Spinal cord (tissue), 10 donors: Measurements from ENCODE around the gene EPB41L1. TPM values are rescaled to one million over a fixed set of nuclear protein-coding genes. Genes with fewer than 3 reads are reported as not detected.
A peak's percentile ranks its signal among the peaks of the same experiment; 100 is the strongest.

Source experiments
- DNase-seq, 6 donors: peaks; one replicate each; pipeline versions ENCODE4 v3.0.0 to v3.0.0-alpha.2; 2013 to 2015; ENCODE audit warnings: low spot score in 6 of 6, low read depth in 4 of 6
- H3K27ac ChIP-seq: one replicate; pipeline ENCODE4 v1.5.1; 2013; ENCODE audit warnings: low read depth, low read length, control low read depth
- H3K27me3 ChIP-seq: one replicate; pipeline ENCODE4 v1.6.1; 2013; ENCODE audit warnings: low read length; ENCODE audit not compliant: control insufficient read depth, insufficient read depth
- H3K36me3 ChIP-seq: one replicate; pipeline ENCODE4 v1.6.1; 2013; ENCODE audit warnings: low read length; ENCODE audit not compliant: control insufficient read depth, insufficient read depth
- H3K4me1 ChIP-seq: one replicate; pipeline ENCODE4 v1.6.1; 2013; ENCODE audit warnings: low read length; ENCODE audit not compliant: control insufficient read depth, insufficient read depth
- H3K4me3 ChIP-seq: one replicate; pipeline ENCODE4 v1.5.1; 2013; ENCODE audit warnings: low read depth, low read length, control low read depth
- H3K9me3 ChIP-seq: one replicate; pipeline ENCODE4 v1.6.1; 2013; ENCODE audit warnings: low read length; ENCODE audit not compliant: control insufficient read depth, insufficient read depth
- WGBS: methylation state at CpG from one replicate; pipeline ENCODE4 v1.1.5; 2013; ENCODE audit warnings: missing lambda C conversion rate; ENCODE audit not compliant: insufficient coverage; 5-methylcytosine and 5-hydroxymethylcytosine counted together
- polyA plus RNA-seq, 2 donors: library from polyadenylated mRNA; unstranded; fragments of 120-200 nt; gene quantifications; one replicate each; pipeline ENCODE4 v1.2.1, GENCODE V29; 2013; ENCODE audit not compliant: insufficient read length in 2 of 2
- total RNA-seq, 2 donors: library from RNA; depleted of rRNA in 1 of 2; stranded (reverse); fragments of 120-200 nt in 1 of 2; fragments of >200 nt in 1 of 2; gene quantifications; one replicate each; pipeline versions ENCODE4 v1.2.3 to v1.2.4, GENCODE V29; 2013 to 2014
- donor health status: healthy.

Gene EPB41L1
- total and polyA plus RNA-seq, 4 donors: 57.6 to 163 (median 149) TPM

- Histone ChIP-seq H3K36me3 (peaks cover 39% of the 10 kb centered on the region), H3K27ac (no peak overlapping the region), H3K4me1 (peaks cover 5% of the 10 kb centered on the region), H3K4me3 (no peak overlapping the region), H3K9me3 (no peaks in the 10 kb centered on the region), H3K27me3 (no peaks in the 10 kb centered on the region)
- DNase-seq: no peak
- 100% methylated on average over 1 of the region's 4 CpGs for WGBS
Observed at GRCh38 chr20:36241678-36242077, 87.1 kb downstream of the EPB41L1 start.

GRCh38 chr20:36243726-36244125 lies 89.2 kb downstream of the EPB41L1 start:
- Histone ChIP-seq H3K4me1 (no peaks in the 10 kb centered on the region), H3K4me3 (no peak overlapping the region), H3K27ac (no peak overlapping the region), H3K36me3 (peaks cover 54% of the 10 kb centered on the region), H3K27me3 (no peaks in the 10 kb centered on the region), H3K9me3 (no peaks in the 10 kb centered on the region)
- no CpG with 5 or more reads among the region's 1 CpG for WGBS
- no peak for DNase-seq

DNA sequence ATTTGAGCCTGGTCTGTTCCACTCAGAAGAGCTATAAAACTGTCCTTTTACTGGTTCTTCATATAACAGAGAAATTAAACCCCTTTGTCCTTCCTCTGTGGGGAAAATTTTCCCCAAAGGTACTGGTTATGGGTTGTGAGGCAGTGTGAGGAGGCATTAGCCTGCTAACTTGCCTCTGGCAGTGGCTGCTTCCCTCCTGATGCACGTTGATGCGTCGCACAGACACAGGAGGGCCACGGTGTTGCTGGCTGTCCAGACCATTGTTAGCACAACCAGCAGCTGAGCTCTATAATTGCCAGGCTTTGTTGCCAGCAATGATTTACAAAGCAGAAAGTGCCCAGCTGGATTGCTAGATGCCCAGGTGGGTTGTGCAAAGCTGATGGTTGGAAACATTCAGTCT lies 91.9 kb downstream of the EPB41L1 start:
- peaks cover 46% of the 10 kb centered on the region for H3K36me3 ChIP-seq
- WGBS: 67% methylated on average over 4 of the region's 4 CpGs

GRCh38 chr20:36248836-36249235 lies 94.3 kb downstream of the EPB41L1 start:
- peak in 3 of 6 donors; percentile 29 to 77 (median 47) for DNase-seq
- no peaks in the 10 kb centered on the region for H3K9me3 ChIP-seq
- H3K27ac ChIP-seq: no peak overlapping the region
- H3K4me1 ChIP-seq: no peaks in the 10 kb centered on the region
- no CpG with 5 or more reads among the region's 4 CpGs for WGBS
- H3K27me3 ChIP-seq: no peaks in the 10 kb centered on the region
- H3K36me3 ChIP-seq: peaks cover 46% of the 10 kb centered on the region
- H3K4me3 ChIP-seq: no peak overlapping the region

More for the DNA sequence above, 91.9 kb downstream of the EPB41L1 start:
- H3K4me1 ChIP-seq: no peaks in the 10 kb centered on the region
- no peaks in the 10 kb centered on the region for H3K9me3 ChIP-seq
- no peaks in the 10 kb centered on the region for H3K27me3 ChIP-seq
- no peak overlapping the region for H3K27ac ChIP-seq
- peak in 1 of 6 donors; percentile 67 for DNase-seq
- H3K4me3 ChIP-seq: no peak overlapping the region

GRCh38 chr20:36249450-36249849 lies 94.9 kb downstream of the EPB41L1 start:
- DNase-seq: no peak
- Histone ChIP-seq H3K36me3 (peaks cover 44% of the 10 kb centered on the region), H3K9me3 (no peaks in the 10 kb centered on the region), H3K4me1 (no peaks in the 10 kb centered on the region), H3K27me3 (no peaks in the 10 kb centered on the region), H3K27ac (no peak overlapping the region), H3K4me3 (no peak overlapping the region)
- WGBS: no CpG with 5 or more reads among the region's 3 CpGs

DNA sequence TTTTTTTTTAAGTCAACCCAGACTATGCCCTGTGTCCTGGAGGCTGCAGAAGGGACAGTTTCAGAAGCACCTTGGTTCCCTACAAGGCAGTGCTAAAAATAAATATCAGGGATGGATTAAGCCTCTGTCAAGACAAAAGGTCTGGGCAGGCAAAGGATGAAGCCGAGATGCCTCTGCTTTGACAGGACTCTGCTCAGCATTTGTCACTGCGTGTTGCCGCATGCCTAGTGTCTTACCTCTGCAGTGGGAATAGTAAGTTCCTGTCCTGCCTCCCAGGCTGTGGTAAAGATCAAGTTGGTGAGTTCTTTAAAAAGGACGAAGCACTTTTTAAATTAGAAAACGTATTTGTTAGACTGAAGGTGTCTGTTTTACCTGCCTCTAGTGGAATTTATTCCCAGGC lies 96.9 kb downstream of the EPB41L1 start:
- no peak for DNase-seq
- Histone ChIP-seq H3K27me3 (no peaks in the 10 kb centered on the region), H3K36me3 (peaks cover 46% of the 10 kb centered on the region), H3K4me3 (no peak overlapping the region), H3K27ac (no peak overlapping the region), H3K9me3 (no peaks in the 10 kb centered on the region), H3K4me1 (peaks cover 8% of the 10 kb centered on the region)
- WGBS: 99% methylated on average over 5 of the region's 5 CpGs

- Histone ChIP-seq H3K27me3 (no peaks in the 10 kb centered on the region), H3K27ac (no peak overlapping the region), H3K36me3 (peaks cover 48% of the 10 kb centered on the region), H3K4me3 (no peak overlapping the region), H3K4me1 (peaks cover 8% of the 10 kb centered on the region), H3K9me3 (no peaks in the 10 kb centered on the region)
- 92% methylated on average over 3 of the region's 3 CpGs for WGBS
- DNase-seq: no peak
Observed at GRCh38 chr20:36252511-36252910, 98.0 kb downstream of the EPB41L1 start.

DNA sequence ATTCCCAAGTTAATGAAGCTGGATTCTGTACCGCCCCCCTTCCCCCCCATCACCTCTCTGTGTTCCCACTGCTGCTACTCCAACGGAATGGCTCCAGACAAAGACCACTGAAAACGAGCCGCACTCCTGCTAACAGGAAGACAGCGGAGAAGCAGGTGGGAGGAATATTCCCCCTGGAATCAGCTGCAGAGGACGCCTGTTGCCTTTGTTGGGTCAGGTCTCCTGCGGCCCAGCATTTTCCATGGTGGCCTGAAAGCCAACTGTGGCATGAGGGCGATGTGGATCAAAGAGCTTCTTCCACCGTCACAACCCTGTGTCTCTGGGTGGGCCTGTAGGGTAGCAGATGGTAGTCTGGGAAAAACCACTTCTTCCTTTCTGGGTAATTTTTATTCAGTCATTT lies 98.5 kb downstream of the EPB41L1 start:
- H3K27ac ChIP-seq: no peak overlapping the region

GRCh38 chr20:36254076-36254475 lies 99.5 kb downstream of the EPB41L1 start:
- 42% methylated on average over 2 of the region's 2 CpGs for WGBS
- Histone ChIP-seq H3K36me3 (peaks cover 48% of the 10 kb centered on the region), H3K4me1 (peaks cover 8% of the 10 kb centered on the region), H3K4me3 (no peak overlapping the region), H3K27me3 (no peaks in the 10 kb centered on the region), H3K9me3 (no peaks in the 10 kb centered on the region), H3K27ac (no peak overlapping the region)
- DNase-seq: no peak

More for the DNA sequence above, 98.5 kb downstream of the EPB41L1 start:
- Histone ChIP-seq H3K4me1 (peaks cover 8% of the 10 kb centered on the region), H3K36me3 (peaks cover 50% of the 10 kb centered on the region), H3K9me3 (no peaks in the 10 kb centered on the region), H3K4me3 (no peak overlapping the region), H3K27me3 (no peaks in the 10 kb centered on the region)
- 78% methylated on average over 6 of the region's 9 CpGs for WGBS
- no peak for DNase-seq

GRCh38 chr20:36255445-36255844 lies 100.9 kb downstream of the EPB41L1 start:
- WGBS: 80% methylated on average over 12 of the region's 12 CpGs
- Histone ChIP-seq H3K4me1 (peaks cover 8% of the 10 kb centered on the region), H3K36me3 (peaks cover 48% of the 10 kb centered on the region)

More at GRCh38 chr20:36255445-36255844, 100.9 kb downstream of the EPB41L1 start:
- no peak for DNase-seq
- no peaks in the 10 kb centered on the region for H3K27me3 ChIP-seq
- no peaks in the 10 kb centered on the region for H3K9me3 ChIP-seq
- H3K27ac ChIP-seq: no peak overlapping the region
- H3K4me3 ChIP-seq: no peak overlapping the region
